Activated naive CD8-positive, alpha-beta T cell treated with anti-CD3 and anti-CD28 coated beads, Interleukin-2, amount 50 U/mL, for 24 hours (primary cell): ENCODE data around the gene CYP2F1.
A peak's percentile ranks its signal among the peaks of the same experiment; 100 is the strongest.
"Not testable (repeated sequence)": the region's sequence is repeated elsewhere in the genome, so short reads cannot be mapped to it uniquely, and the experiment has no call there.

Source experiments
- ATAC-seq: fragments of 150-1000 bp; cut with Tn5 transposase; one replicate; pipeline ENCODE4 v1.10.0; 2021
- DNase-seq: peaks from one replicate; pipeline ENCODE4 v3.0.0; 2021
- H3K27ac Mint-ChIP-seq: one replicate; pipeline ENCODE4 v1.8.0; 2021; ENCODE audit warnings: mild to moderate bottlenecking, mixed read lengths
- H3K27me3 Mint-ChIP-seq: one replicate; pipeline ENCODE4 v1.8.0; 2021; ENCODE audit warnings: mixed read lengths
- H3K36me3 Mint-ChIP-seq: one replicate; pipeline ENCODE4 v1.8.0; 2021; ENCODE audit warnings: low read depth, mixed read lengths
- H3K4me1 Mint-ChIP-seq: one replicate; pipeline ENCODE4 v1.8.0; 2021; ENCODE audit warnings: mixed read lengths
- H3K4me3 Mint-ChIP-seq: one replicate; pipeline ENCODE4 v1.8.0; 2021; ENCODE audit warnings: mild to moderate bottlenecking, moderate library complexity, mixed read lengths
- H3K9me3 Mint-ChIP-seq: one replicate; pipeline ENCODE4 v1.8.0; 2021; ENCODE audit warnings: mixed read lengths

Gene CYP2F1

GRCh38 chr19:41136636-41137455 lies 22.6 kb downstream of the CYP2F1 start:
- Mint-ChIP-seq H3K4me1 (peaks cover 6% of the 10 kb centered on the region), H3K36me3 (no peaks in the 10 kb centered on the region), H3K9me3 (no peaks in the 10 kb centered on the region), H3K27me3 (peaks cover 6% of the 10 kb centered on the region), H3K27ac (no peak overlapping the region), H3K4me3 (no peak overlapping the region)
- no peak for DNase-seq
- ATAC-seq = no peak

GRCh38 chr19:41144403-41144802 lies 30.2 kb downstream of the CYP2F1 start:
- DNase-seq (peak; percentile 87), ATAC-seq (peak; percentile 87)
- H3K4me3 Mint-ChIP-seq = no peak overlapping the region
- H3K27ac Mint-ChIP-seq = no peak overlapping the region
- no peaks in the 10 kb centered on the region for H3K9me3 Mint-ChIP-seq
- H3K4me1 Mint-ChIP-seq = no peaks in the 10 kb centered on the region
- H3K27me3 Mint-ChIP-seq = peaks cover 2% of the 10 kb centered on the region
- H3K36me3 Mint-ChIP-seq = no peaks in the 10 kb centered on the region

GRCh38 chr19:41149831-41150230 lies 35.6 kb downstream of the CYP2F1 start:
- Mint-ChIP-seq H3K27ac (no peak overlapping the region), H3K27me3 (peaks cover 5% of the 10 kb centered on the region), H3K36me3 (no peaks in the 10 kb centered on the region), H3K9me3 (no peaks in the 10 kb centered on the region), H3K4me1 (no peaks in the 10 kb centered on the region), H3K4me3 (no peak overlapping the region)
- DNase-seq (no peak), ATAC-seq (no peak)

GRCh38 chr19:41150986-41151385 lies 36.8 kb downstream of the CYP2F1 start:
- H3K36me3 Mint-ChIP-seq, ATAC-seq, H3K4me3 Mint-ChIP-seq, DNase-seq, H3K9me3 Mint-ChIP-seq, H3K4me1 Mint-ChIP-seq, H3K27ac Mint-ChIP-seq, H3K27me3 Mint-ChIP-seq: not testable (repeated sequence)

GRCh38 chr19:41154060-41154459 lies 39.8 kb downstream of the CYP2F1 start:
- H3K4me1 Mint-ChIP-seq = no peaks in the 10 kb centered on the region
- H3K36me3 Mint-ChIP-seq = no peaks in the 10 kb centered on the region
- ATAC-seq = no peak
- DNase-seq = no peak
- H3K27me3 Mint-ChIP-seq = peaks cover 4% of the 10 kb centered on the region
- H3K9me3 Mint-ChIP-seq = no peaks in the 10 kb centered on the region
- no peak overlapping the region for H3K4me3 Mint-ChIP-seq
- no peak overlapping the region for H3K27ac Mint-ChIP-seq

- Mint-ChIP-seq H3K36me3 (no peaks in the 10 kb centered on the region), H3K4me1 (no peaks in the 10 kb centered on the region), H3K27ac (no peak overlapping the region), H3K9me3 (no peaks in the 10 kb centered on the region), H3K4me3 (no peak overlapping the region), H3K27me3 (no peaks in the 10 kb centered on the region)
- DNase-seq (no peak), ATAC-seq (no peak)
Observed at GRCh38 chr19:41156207-41156606, 42.0 kb downstream of the CYP2F1 start.

- Mint-ChIP-seq H3K9me3 (no peaks in the 10 kb centered on the region), H3K4me3 (no peak overlapping the region), H3K27me3 (no peaks in the 10 kb centered on the region), H3K27ac (no peak overlapping the region), H3K36me3 (no peaks in the 10 kb centered on the region), H3K4me1 (no peaks in the 10 kb centered on the region)
- no peak for ATAC-seq
- no peak for DNase-seq
Observed at GRCh38 chr19:41159881-41160280, 45.6 kb downstream of the CYP2F1 start.

GRCh38 chr19:41161903-41162302 lies 47.7 kb downstream of the CYP2F1 start:
- no peak for ATAC-seq

GRCh38 chr19:41166944-41167804 lies 52.9 kb downstream of the CYP2F1 start:
- H3K9me3 Mint-ChIP-seq = no peaks in the 10 kb centered on the region
- no peak overlapping the region for H3K4me3 Mint-ChIP-seq
- no peak for DNase-seq
- H3K27ac Mint-ChIP-seq = no peak overlapping the region
- no peaks in the 10 kb centered on the region for H3K4me1 Mint-ChIP-seq
- no peaks in the 10 kb centered on the region for H3K36me3 Mint-ChIP-seq
- no peaks in the 10 kb centered on the region for H3K27me3 Mint-ChIP-seq
- ATAC-seq = no peak

More at GRCh38 chr19:41161903-41162302, 47.7 kb downstream of the CYP2F1 start:
- peak; percentile 7 for DNase-seq
- Mint-ChIP-seq H3K27me3 (no peaks in the 10 kb centered on the region), H3K36me3 (no peaks in the 10 kb centered on the region), H3K4me1 (no peaks in the 10 kb centered on the region), H3K9me3 (no peaks in the 10 kb centered on the region), H3K4me3 (no peak overlapping the region), H3K27ac (no peak overlapping the region)

GRCh38 chr19:41172297-41173164 lies 58.3 kb downstream of the CYP2F1 start:
- Mint-ChIP-seq H3K27ac (no peak overlapping the region), H3K9me3 (no peaks in the 10 kb centered on the region), H3K4me3 (no peak overlapping the region), H3K36me3 (no peaks in the 10 kb centered on the region), H3K4me1 (peaks cover 12% of the 10 kb centered on the region), H3K27me3 (no peaks in the 10 kb centered on the region)
- DNase-seq = no peak
- ATAC-seq = no peak

GRCh38 chr19:41174297-41174928 lies 60.2 kb downstream of the CYP2F1 start:
- H3K4me3 Mint-ChIP-seq = no peak overlapping the region

GRCh38 chr19:41175801-41176777 lies 61.9 kb downstream of the CYP2F1 start:
- peak; percentile 30 for DNase-seq
- peaks cover 12% of the 10 kb centered on the region for H3K4me1 Mint-ChIP-seq

More at GRCh38 chr19:41174297-41174928, 60.2 kb downstream of the CYP2F1 start:
- no peaks in the 10 kb centered on the region for H3K36me3 Mint-ChIP-seq
- ATAC-seq (no peak), DNase-seq (no peak)
- H3K27ac Mint-ChIP-seq = no peak overlapping the region
- no peaks in the 10 kb centered on the region for H3K27me3 Mint-ChIP-seq
- no peaks in the 10 kb centered on the region for H3K9me3 Mint-ChIP-seq
- peaks cover 12% of the 10 kb centered on the region for H3K4me1 Mint-ChIP-seq

More at GRCh38 chr19:41175801-41176777, 61.9 kb downstream of the CYP2F1 start:
- Mint-ChIP-seq H3K27ac (peak overlapping the region; percentile 9), H3K9me3 (no peaks in the 10 kb centered on the region), H3K36me3 (no peaks in the 10 kb centered on the region), H3K27me3 (no peaks in the 10 kb centered on the region), H3K4me3 (no peak overlapping the region)
- ATAC-seq = peak; percentile 77
